Cardiac muscle cell (in vitro differentiated cells and primary cell): ENCODE results near the gene STON2. TPM values are rescaled to one million over a fixed set of nuclear protein-coding genes. Genes with fewer than 3 reads are reported as not detected.

Experiments
- DNase-seq, 2 donors: peaks; one replicate each; pipeline versions ENCODE4 v3.0.0 to v3.0.0-alpha.2; 2010 to 2017; ENCODE audit warnings: low read depth in 1 of 2, low spot score in 1 of 2
- H3K27ac ChIP-seq: fragments of 200-600 bp; sonication (generic); 2 replicates; pipeline ENCODE4 v1.5.1; 2016
- H3K27me3 ChIP-seq: fragments of 200-600 bp; sonication (generic); 2 replicates; pipeline ENCODE4 v1.6.0; 2016; ENCODE audit warnings: control low read depth
- H3K36me3 ChIP-seq: fragments of 200-600 bp; sonication (generic); 2 replicates; pipeline ENCODE4 v1.5.1; 2016; ENCODE audit warnings: control low read depth
- H3K4me1 ChIP-seq: fragments of 200-600 bp; sonication (generic); 2 replicates; pipeline ENCODE4 v1.8.1; 2017; ENCODE audit warnings: low read depth, mild to moderate bottlenecking, mixed run types
- H3K4me3 ChIP-seq: fragments of 200-600 bp; sonication (generic); 2 replicates; pipeline ENCODE4 v1.5.1; 2016; ENCODE audit warnings: mild to moderate bottlenecking
- H3K9me3 ChIP-seq: fragments of 200-600 bp; sonication (generic); 2 replicates; pipeline ENCODE4 v1.5.1; 2017; ENCODE audit warnings: low read depth, mild to moderate bottlenecking, control low read depth
- CTCF ChIP-seq: IDR thresholded peaks from 2 replicates; pipeline ENCODE4 v1.5.1; 2012; ENCODE audit warnings: low read depth, mild to moderate bottlenecking, low read length
- polyA plus RNA-seq: library from polyadenylated mRNA; unstranded; fragments of >200 nt; fragmentation: Nextera tagmentation; extraction: Ambion mirVana; gene quantifications from 2 replicates; pipeline ENCODE4 v1.2.1, GENCODE V29; 2016
- total RNA-seq: library from RNA; depleted of rRNA; stranded (reverse); fragments of >200 nt; gene quantifications from 2 replicates; pipeline ENCODE4 v1.2.3, GENCODE V29; 2016

The STON2 gene
- total and polyA plus RNA-seq, 2 experiments from 2014 or later = 0.62 to 1.4 TPM

DNA sequence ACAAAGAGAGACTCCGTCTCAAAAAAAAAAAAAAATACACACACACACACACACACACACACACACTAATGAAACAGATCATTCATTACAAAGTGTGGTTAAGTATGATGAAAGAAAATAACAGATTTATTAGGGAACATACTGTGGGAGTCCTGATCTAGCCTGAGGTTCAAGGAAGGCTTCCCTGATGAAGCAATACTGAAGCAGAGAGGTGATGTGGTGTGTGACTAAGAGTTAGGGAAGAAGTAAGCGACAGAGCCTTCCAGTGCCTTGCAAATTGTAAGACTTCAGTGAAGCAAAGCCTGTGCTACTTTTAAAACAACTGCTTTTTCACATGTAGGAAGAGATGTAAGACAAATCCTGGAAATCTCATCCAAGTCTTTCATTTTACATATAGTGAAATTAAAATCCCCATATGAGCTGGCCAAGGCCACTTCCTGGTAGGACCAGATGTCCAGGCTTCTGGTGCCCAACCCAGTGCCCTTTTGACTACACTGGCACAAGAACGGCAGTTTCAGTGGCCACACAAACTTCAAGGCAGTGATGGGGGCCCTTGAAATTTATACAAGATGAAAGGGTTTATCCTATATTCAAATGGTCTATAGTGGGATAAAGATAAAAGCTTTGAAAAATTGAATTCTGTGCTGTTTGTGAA lies 86.2 kb downstream of the STON2 start:
- Histone ChIP-seq H3K4me1 (peaks cover 19% of the 10 kb centered on the region), H3K9me3 (no peaks in the 10 kb centered on the region), H3K27me3 (peaks cover 3% of the 10 kb centered on the region), H3K27ac (no peak overlapping the region), H3K4me3 (no peak overlapping the region), H3K36me3 (no peaks in the 10 kb centered on the region)
- TF ChIP-seq CTCF = no peak
- peak in 1 of 2 donors; percentile 32 for DNase-seq

- H3K9me3 ChIP-seq = no peaks in the 10 kb centered on the region
- peaks cover 5% of the 10 kb centered on the region for H3K27me3 ChIP-seq
- no peak for DNase-seq
- H3K27ac ChIP-seq = no peak overlapping the region
- no peak for TF ChIP-seq CTCF
- peaks cover 19% of the 10 kb centered on the region for H3K4me1 ChIP-seq
- no peaks in the 10 kb centered on the region for H3K36me3 ChIP-seq
- no peak overlapping the region for H3K4me3 ChIP-seq
Measured at GRCh38 chr14:81313200-81313599, 86.9 kb downstream of the STON2 start.

GRCh38 chr14:81312289-81312876 lies 87.7 kb downstream of the STON2 start:
- H3K4me3 ChIP-seq = no peak overlapping the region
- H3K27ac ChIP-seq = no peak overlapping the region
- H3K9me3 ChIP-seq = no peaks in the 10 kb centered on the region
- peaks cover 11% of the 10 kb centered on the region for H3K27me3 ChIP-seq
- H3K4me1 ChIP-seq = peaks cover 19% of the 10 kb centered on the region
- no peak for DNase-seq
- H3K36me3 ChIP-seq = no peaks in the 10 kb centered on the region
- no peak for TF ChIP-seq CTCF

DNA sequence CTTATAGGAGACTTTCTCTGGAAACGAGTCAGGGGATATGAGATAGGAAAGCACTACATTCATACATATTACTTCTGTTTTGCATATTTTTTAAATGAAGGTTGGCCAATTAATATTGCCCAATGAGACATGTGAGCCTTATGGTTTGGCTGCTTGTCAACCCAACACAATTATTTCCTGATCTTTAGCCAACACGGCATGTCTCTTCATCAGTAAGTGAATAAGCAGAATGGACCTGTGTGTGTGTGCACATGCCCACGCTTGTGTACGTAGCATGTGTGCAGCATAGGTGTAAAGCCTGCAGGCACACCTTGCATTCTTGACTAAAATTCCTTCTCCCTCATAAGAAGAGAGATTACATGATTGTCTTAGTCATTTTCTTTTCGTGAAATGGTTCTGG lies 88.3 kb downstream of the STON2 start:
- H3K4me3 ChIP-seq = no peak overlapping the region
- DNase-seq = peak in 1 of 2 donors; percentile 39
- no peaks in the 10 kb centered on the region for H3K36me3 ChIP-seq
- no peak overlapping the region for H3K27ac ChIP-seq
- no peak for TF ChIP-seq CTCF
- no peaks in the 10 kb centered on the region for H3K9me3 ChIP-seq
- H3K27me3 ChIP-seq = peaks cover 15% of the 10 kb centered on the region
- H3K4me1 ChIP-seq = peaks cover 19% of the 10 kb centered on the region

DNA sequence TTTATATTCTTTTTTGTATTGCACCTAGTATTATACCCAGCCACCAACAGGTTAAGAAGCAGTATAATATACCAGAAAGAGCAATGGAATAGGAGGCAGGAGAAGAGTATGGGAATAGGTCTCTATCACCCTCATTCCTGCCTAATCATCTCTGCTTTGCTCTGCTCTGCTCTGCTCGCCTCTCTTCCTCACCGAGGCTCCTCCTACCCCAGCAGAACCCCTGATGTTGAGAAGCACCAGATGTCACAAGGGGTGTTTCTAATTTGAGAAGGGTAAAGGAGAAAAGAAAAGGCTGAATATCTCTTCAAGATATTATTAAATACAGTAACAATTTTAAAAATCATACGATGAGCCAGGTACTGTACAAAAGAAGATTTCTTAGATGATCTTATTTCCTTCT lies 89.0 kb downstream of the STON2 start:
- DNase-seq = peak in 1 of 2 donors; percentile 20

More for the DNA sequence above, 89.0 kb downstream of the STON2 start:
- no peak for TF ChIP-seq CTCF
- Histone ChIP-seq H3K4me3 (no peak overlapping the region), H3K4me1 (peaks cover 19% of the 10 kb centered on the region), H3K27ac (no peak overlapping the region), H3K27me3 (peaks cover 21% of the 10 kb centered on the region), H3K36me3 (no peaks in the 10 kb centered on the region), H3K9me3 (no peaks in the 10 kb centered on the region)
